Keratinocyte (primary cell): ENCODE results near the gene SOCS1.

ENCODE experiments used
- EZH2 ChIP-seq: IDR thresholded peaks from one replicate; pipeline ENCODE4 v1.6.1; 2012; ENCODE audit warnings: inconsistent platforms, mild to moderate bottlenecking, low read length, moderate library complexity
- TF ChIP-seq, protein P1 (sequence below), 3 experiments: IDR thresholded peaks in 1 of 3; conservative IDR thresholded peaks in 1 of 3; optimal IDR thresholded peaks in 1 of 3; 2 replicates in 2 of 3; 3 replicates in 1 of 3; pipeline versions ENCODE3 to v1.5.1; 2011; ENCODE audit warnings: low read length in 3 of 3, mild to moderate bottlenecking in 3 of 3, moderate library complexity in 2 of 3, control low read depth in 1 of 3, inconsistent platforms in 1 of 3; ENCODE audit not compliant: insufficient read depth in 2 of 3; ENCODE audit errors: extremely low read depth in 1 of 3

DNA sequence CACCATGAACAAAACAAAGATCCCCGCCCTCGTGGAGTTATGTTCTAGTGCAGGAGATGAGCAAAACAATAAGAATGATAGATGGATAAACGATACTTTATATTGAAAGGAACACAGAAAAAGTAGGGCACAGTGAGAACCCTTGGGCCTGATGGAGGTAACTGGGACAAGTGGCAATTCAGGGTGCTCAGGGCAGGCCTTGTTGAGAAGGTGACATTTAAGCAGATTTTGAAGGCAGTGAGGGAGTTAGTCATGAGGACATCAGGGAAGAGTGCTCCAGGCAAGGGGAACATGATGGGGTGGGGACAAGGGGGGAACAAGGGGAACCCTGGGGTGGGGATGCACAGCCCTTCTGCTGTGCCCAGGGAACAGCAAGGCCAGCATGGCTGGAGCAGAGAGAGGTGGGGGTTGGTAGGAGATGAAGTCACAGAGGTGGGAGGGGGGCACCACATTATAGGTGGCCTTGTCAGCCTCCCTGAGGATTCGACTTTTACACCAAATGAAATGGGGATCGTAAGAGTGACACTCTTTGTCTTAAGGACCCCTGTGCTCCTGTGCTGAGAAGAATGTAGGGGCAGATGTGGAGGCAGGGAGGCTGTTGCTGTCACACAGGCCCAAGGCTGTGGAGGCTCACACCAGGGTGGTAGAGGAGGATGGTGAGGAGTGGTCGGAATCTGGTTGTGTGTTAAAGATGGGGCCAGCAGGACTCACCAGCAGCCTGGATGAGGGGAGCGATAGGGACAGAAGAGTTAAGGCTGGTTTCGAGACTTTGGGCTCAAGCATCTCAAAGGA lies 34.3 kb upstream of the SOCS1 start:
- TF ChIP-seq, protein P1, sequence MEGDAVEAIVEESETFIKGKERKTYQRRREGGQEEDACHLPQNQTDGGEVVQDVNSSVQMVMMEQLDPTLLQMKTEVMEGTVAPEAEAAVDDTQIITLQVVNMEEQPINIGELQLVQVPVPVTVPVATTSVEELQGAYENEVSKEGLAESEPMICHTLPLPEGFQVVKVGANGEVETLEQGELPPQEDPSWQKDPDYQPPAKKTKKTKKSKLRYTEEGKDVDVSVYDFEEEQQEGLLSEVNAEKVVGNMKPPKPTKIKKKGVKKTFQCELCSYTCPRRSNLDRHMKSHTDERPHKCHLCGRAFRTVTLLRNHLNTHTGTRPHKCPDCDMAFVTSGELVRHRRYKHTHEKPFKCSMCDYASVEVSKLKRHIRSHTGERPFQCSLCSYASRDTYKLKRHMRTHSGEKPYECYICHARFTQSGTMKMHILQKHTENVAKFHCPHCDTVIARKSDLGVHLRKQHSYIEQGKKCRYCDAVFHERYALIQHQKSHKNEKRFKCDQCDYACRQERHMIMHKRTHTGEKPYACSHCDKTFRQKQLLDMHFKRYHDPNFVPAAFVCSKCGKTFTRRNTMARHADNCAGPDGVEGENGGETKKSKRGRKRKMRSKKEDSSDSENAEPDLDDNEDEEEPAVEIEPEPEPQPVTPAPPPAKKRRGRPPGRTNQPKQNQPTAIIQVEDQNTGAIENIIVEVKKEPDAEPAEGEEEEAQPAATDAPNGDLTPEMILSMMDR (optimal IDR thresholded peaks at IDR 0.05 in 1 of 3, IDR thresholded peaks at IDR 0.05 in 1 of 3, conservative IDR thresholded peaks at IDR 0.05 in 1 of 3; ENCODE audit: extremely low read depth in 1 of 3, insufficient read depth in 2 of 3, low read length in 3 of 3) = no peak
- TF ChIP-seq EZH2 = no peak
